IMR-90 (cell line): ENCODE results near the gene CENPA. TPM values are rescaled to one million over a fixed set of nuclear protein-coding genes. Genes with fewer than 3 reads are reported as not detected.

Experiments used
- ATAC-seq: fragments of 200-7000 bp; cut with Tn5 transposase; 2 replicates; pipeline ENCODE4 v1.9.1; 2020; ENCODE audit warnings: low read depth, mild to moderate bottlenecking, moderate library complexity
- BruUV-seq: library from RNA; stranded (reverse); fragments of 400-500 nt; replicated peaks from 2 replicates; lab custom pipeline; 2021; lab: Mats Ljungman, UMichigan
- CTCF ChIA-PET: fragments of 300-600 bp; formaldehyde crosslinking; extraction: SDS; loops from one replicate; lab custom pipeline; 2021; ENCODE audit warnings: antibody characterized with exemption; lab: Yijun Ruan, JAX
- POLR2A ChIA-PET: fragments of 300-600 bp; sonication (Branson Sonifier 250); formaldehyde crosslinking; loops from one replicate; lab custom pipeline; 2022; ENCODE audit warnings: antibody characterized with exemption; ENCODE audit not compliant: unreplicated experiment; lab: Charles Lee
- DNase-seq: peaks from one replicate; pipeline ENCODE4 v3.0.0; 2013
- H2AFZ ChIP-seq: replicated peaks from 2 replicates; pipeline ENCODE3; 2013; ENCODE audit warnings: low read length, mild to moderate bottlenecking; ENCODE audit not compliant: poor library complexity
- H2AK5ac ChIP-seq: 2 replicates; pipeline ENCODE4 v1.6.1; 2013; ENCODE audit warnings: low read depth, low read length, inconsistent platforms
- H2AK9ac ChIP-seq: replicated peaks from 2 replicates; pipeline ENCODE3; 2013; ENCODE audit warnings: mild to moderate bottlenecking, low read depth, low read length, moderate library complexity; ENCODE audit not compliant: poor library complexity
- H2BK120ac ChIP-seq: 2 replicates; pipeline ENCODE4 v1.6.1; 2013; ENCODE audit warnings: low read depth, low read length, inconsistent platforms
- H2BK15ac ChIP-seq: 3 replicates; pipeline ENCODE4 v1.6.1; 2013; ENCODE audit warnings: low read depth, low read length, inconsistent platforms
- H2BK20ac ChIP-seq: 2 replicates; pipeline ENCODE4 v1.6.1; 2013; ENCODE audit warnings: low read depth, mild to moderate bottlenecking, inconsistent platforms, low read length, moderate library complexity
- H2BK5ac ChIP-seq: 2 replicates; pipeline ENCODE4 v1.6.1; 2013; ENCODE audit warnings: mild to moderate bottlenecking, low read depth, low read length, inconsistent platforms; ENCODE audit not compliant: poor library complexity, severe bottlenecking
- H3K14ac ChIP-seq: replicated peaks from 2 replicates; pipeline ENCODE4 v1.6.1; 2013; ENCODE audit warnings: low read depth, low read length, inconsistent platforms
- H3K18ac ChIP-seq: 2 replicates; pipeline ENCODE4 v1.6.1; 2013; ENCODE audit warnings: low read depth, low read length, control low read depth
- H3K23ac ChIP-seq: 2 replicates; pipeline ENCODE4 v1.6.1; 2013; ENCODE audit warnings: low read depth, low read length, inconsistent platforms
- H3K27ac ChIP-seq: 2 replicates; pipeline ENCODE4 v1.5.1; 2013; ENCODE audit warnings: mild to moderate bottlenecking, control low read depth, low read length; ENCODE audit not compliant: insufficient read depth
- H3K27me3 ChIP-seq: 2 replicates; pipeline ENCODE4 v1.6.1; 2013; ENCODE audit warnings: low read length; ENCODE audit not compliant: control insufficient read depth, insufficient read depth
- H3K36me3 ChIP-seq: 2 replicates; pipeline ENCODE4 v1.6.1; 2013; ENCODE audit warnings: low read length, mixed read lengths; ENCODE audit not compliant: control insufficient read depth, insufficient read depth
- H3K4ac ChIP-seq: 2 replicates; pipeline ENCODE4 v1.6.1; 2013; ENCODE audit warnings: low read depth, low read length, inconsistent platforms
- H3K4me1 ChIP-seq: 2 replicates; pipeline ENCODE4 v1.6.1; 2013; ENCODE audit warnings: low read length, mixed read lengths; ENCODE audit not compliant: control insufficient read depth, insufficient read depth
- H3K4me2 ChIP-seq: 2 replicates; pipeline ENCODE4 v1.6.1; 2013; ENCODE audit warnings: low read depth, mild to moderate bottlenecking, control low read depth, low read length, moderate library complexity
- H3K4me3 ChIP-seq: 2 replicates; pipeline ENCODE4 v1.5.1; 2013; ENCODE audit warnings: low read depth, mild to moderate bottlenecking, control low read depth, low read length, moderate library complexity; ENCODE audit not compliant: insufficient read depth
- H3K56ac ChIP-seq: 2 replicates; pipeline ENCODE4 v1.6.1; 2013; ENCODE audit warnings: low read length, inconsistent platforms; ENCODE audit not compliant: insufficient read depth; ENCODE audit errors: extremely low read depth
- H3K79me1 ChIP-seq, 2 experiments: 2 replicates each; pipeline ENCODE4 v1.6.1; 2013; ENCODE audit warnings: low read length in 2 of 2, inconsistent platforms in 1 of 2, low read depth in 1 of 2
- H3K9ac ChIP-seq: 2 replicates; pipeline ENCODE4 v1.6.1; 2013; ENCODE audit warnings: low read depth, low read length, control low read depth
- H3K9me1 ChIP-seq: 2 replicates; pipeline ENCODE4 v1.6.1; 2013; ENCODE audit warnings: low read length, inconsistent platforms; ENCODE audit not compliant: insufficient read depth
- H3K9me3 ChIP-seq: 2 replicates; pipeline ENCODE4 v1.6.1; 2013; ENCODE audit warnings: low read length; ENCODE audit not compliant: control insufficient read depth, insufficient read depth
- H4K20me1 ChIP-seq: 2 replicates; pipeline ENCODE4 v1.6.1; 2013; ENCODE audit warnings: low read length, inconsistent platforms; ENCODE audit not compliant: insufficient read depth
- H4K5ac ChIP-seq: 2 replicates; pipeline ENCODE4 v1.6.1; 2013; ENCODE audit warnings: mild to moderate bottlenecking, low read depth, low read length, control low read depth
- H4K8ac ChIP-seq, 2 experiments: 2 replicates each; pipeline ENCODE4 v1.6.1; 2013; ENCODE audit warnings: low read depth in 2 of 2, low read length in 2 of 2, control low read depth in 1 of 2, inconsistent platforms in 1 of 2
- H4K91ac ChIP-seq: 2 replicates; pipeline ENCODE4 v1.6.1; 2013; ENCODE audit warnings: low read depth, low read length, inconsistent platforms; ENCODE audit not compliant: insufficient read depth
- BHLHE40 ChIP-seq: fragments of 150-350 bp; IDR thresholded peaks from 2 replicates; pipeline ENCODE4 v1.6.1; 2016; ENCODE audit warnings: mild to moderate bottlenecking, low read depth, low read length
- CEBPB ChIP-seq: IDR thresholded peaks from 2 replicates; pipeline ENCODE4 v1.6.1; 2012; ENCODE audit warnings: low read depth, low read length, improper control_type of control experiment
- CHD1 ChIP-seq: IDR thresholded peaks from 2 replicates; pipeline ENCODE4 v1.6.1; 2012; ENCODE audit warnings: low read depth, low read length, improper control_type of control experiment
- MAFK ChIP-seq: IDR thresholded peaks from 2 replicates; pipeline ENCODE4 v1.6.1; 2012; ENCODE audit warnings: low read depth, low read length, improper control_type of control experiment
- MAZ ChIP-seq: IDR thresholded peaks from 2 replicates; pipeline ENCODE4 v1.6.1; 2012; ENCODE audit warnings: low read depth, mild to moderate bottlenecking, low read length, improper control_type of control experiment, moderate library complexity, borderline replicate concordance
- MXI1 ChIP-seq: IDR thresholded peaks from 2 replicates; pipeline ENCODE4 v1.6.1; 2012; ENCODE audit warnings: low read depth, mild to moderate bottlenecking, low read length, moderate library complexity, borderline replicate concordance
- NFE2L2 ChIP-seq: fragments of 150-350 bp; IDR thresholded peaks from 2 replicates; pipeline ENCODE4 v1.6.1; 2016; ENCODE audit warnings: low read depth, mild to moderate bottlenecking, low read length
- RCOR1 ChIP-seq: IDR thresholded peaks from 2 replicates; pipeline ENCODE4 v1.6.1; 2012; ENCODE audit warnings: mild to moderate bottlenecking, low read length, improper control_type of control experiment; ENCODE audit not compliant: insufficient replicate concordance
- RFX5 ChIP-seq: IDR thresholded peaks from 2 replicates; pipeline ENCODE4 v1.8.0; 2012; ENCODE audit warnings: low read depth, mild to moderate bottlenecking, low read length, moderate library complexity
- SMC3 ChIP-seq: fragments of 150-350 bp; IDR thresholded peaks from 2 replicates; pipeline ENCODE4 v1.6.1; 2016; ENCODE audit warnings: low read depth, mild to moderate bottlenecking, antibody characterized with exemption, low read length, moderate library complexity
- WGBS, 2 experiments: methylation state at CpG; one replicate each; pipeline versions ENCODE4 v1.1.5 to v1.1.7; 2013; ENCODE audit warnings: missing lambda C conversion rate in 2 of 2; ENCODE audit not compliant: insufficient read length in 1 of 2; ENCODE audit errors: extremely low coverage in 2 of 2; 5-methylcytosine and 5-hydroxymethylcytosine counted together
- dilution Hi-C: fragments of 300-500 bp; cut with HindIII; formaldehyde crosslinking; loops from one replicate; pipeline ENCODE4 v1.14.3; 2018; ENCODE audit warnings: low sequenced_read_pairs; ENCODE audit not compliant: unreplicated experiment
- in situ Hi-C: fragments of 300-500 bp; cut with MboI; formaldehyde crosslinking; loops from 3 replicates; pipeline ENCODE4 v1.14.3; 2019; ENCODE audit warnings: low sequenced_read_pairs, inconsistent platforms, mixed read lengths
- intact Hi-C: fragments of 100-400 bp; cut with micrococcal nuclease; formaldehyde crosslinking; loops from 2 replicates; pipeline ENCODE4 v1.10.0; 2022
- polyA plus RNA-seq, 3 experiments: library from polyadenylated mRNA; depleted of rRNA; stranded (reverse); fragments of >200 nt; gene quantifications; 2 replicates each; pipeline ENCODE4 v1.2.3, GENCODE V29; 2012; ENCODE audit warnings: low replicate concordance in 1 of 3
- total RNA-seq: library from RNA; depleted of rRNA; stranded (reverse); fragments of >200 nt; gene quantifications from 2 replicates; pipeline ENCODE4 v1.2.3, GENCODE V29; 2012
- TF ChIP-seq, protein P1 (sequence below): conservative IDR thresholded peaks from 2 replicates; pipeline ENCODE4 v1.5.1; 2012; ENCODE audit warnings: mild to moderate bottlenecking, low read depth, low read length, improper control_type of control experiment
- TF ChIP-seq, protein P2 (sequence below): fragments of 150-350 bp; IDR thresholded peaks from 2 replicates; pipeline ENCODE4 v1.6.1; 2016; ENCODE audit warnings: low read depth, mild to moderate bottlenecking, low read length, moderate library complexity, borderline replicate concordance
- TF ChIP-seq, protein P3 (sequence below): fragments of 150-350 bp; IDR thresholded peaks from 2 replicates; pipeline ENCODE4 v1.6.1; 2017; ENCODE audit warnings: mild to moderate bottlenecking, antibody characterized with exemption, low read length, low read depth

CENPA gene
- total and polyA plus RNA-seq, 2 of the 4 experiments (the other 2 are of a cell fraction) = 7.7 to 14.9 TPM

- H2AK5ac ChIP-seq = no peak overlapping the region
- H2BK5ac ChIP-seq = no peak overlapping the region
- H4K20me1 ChIP-seq = no peaks in the 10 kb centered on the region
- H2BK120ac ChIP-seq = no peak overlapping the region
- ChIA-PET CTCF (no interaction called here), POLR2A (no interaction called here)
- in situ Hi-C loops = no loop called here
- 0 out of 2 replicates have a peak, but pooled peaks cover 3% of the 10 kb centered on the region for H3K9me1 ChIP-seq
- no peak for TF ChIP-seq SMC3
- TF ChIP-seq NFE2L2 = no peak
- no peak for TF ChIP-seq CEBPB
- TF ChIP-seq, protein P1, sequence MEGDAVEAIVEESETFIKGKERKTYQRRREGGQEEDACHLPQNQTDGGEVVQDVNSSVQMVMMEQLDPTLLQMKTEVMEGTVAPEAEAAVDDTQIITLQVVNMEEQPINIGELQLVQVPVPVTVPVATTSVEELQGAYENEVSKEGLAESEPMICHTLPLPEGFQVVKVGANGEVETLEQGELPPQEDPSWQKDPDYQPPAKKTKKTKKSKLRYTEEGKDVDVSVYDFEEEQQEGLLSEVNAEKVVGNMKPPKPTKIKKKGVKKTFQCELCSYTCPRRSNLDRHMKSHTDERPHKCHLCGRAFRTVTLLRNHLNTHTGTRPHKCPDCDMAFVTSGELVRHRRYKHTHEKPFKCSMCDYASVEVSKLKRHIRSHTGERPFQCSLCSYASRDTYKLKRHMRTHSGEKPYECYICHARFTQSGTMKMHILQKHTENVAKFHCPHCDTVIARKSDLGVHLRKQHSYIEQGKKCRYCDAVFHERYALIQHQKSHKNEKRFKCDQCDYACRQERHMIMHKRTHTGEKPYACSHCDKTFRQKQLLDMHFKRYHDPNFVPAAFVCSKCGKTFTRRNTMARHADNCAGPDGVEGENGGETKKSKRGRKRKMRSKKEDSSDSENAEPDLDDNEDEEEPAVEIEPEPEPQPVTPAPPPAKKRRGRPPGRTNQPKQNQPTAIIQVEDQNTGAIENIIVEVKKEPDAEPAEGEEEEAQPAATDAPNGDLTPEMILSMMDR = no peak
- no peak for TF ChIP-seq BHLHE40
- no peak for TF ChIP-seq MAZ
- TF ChIP-seq, protein P2, sequence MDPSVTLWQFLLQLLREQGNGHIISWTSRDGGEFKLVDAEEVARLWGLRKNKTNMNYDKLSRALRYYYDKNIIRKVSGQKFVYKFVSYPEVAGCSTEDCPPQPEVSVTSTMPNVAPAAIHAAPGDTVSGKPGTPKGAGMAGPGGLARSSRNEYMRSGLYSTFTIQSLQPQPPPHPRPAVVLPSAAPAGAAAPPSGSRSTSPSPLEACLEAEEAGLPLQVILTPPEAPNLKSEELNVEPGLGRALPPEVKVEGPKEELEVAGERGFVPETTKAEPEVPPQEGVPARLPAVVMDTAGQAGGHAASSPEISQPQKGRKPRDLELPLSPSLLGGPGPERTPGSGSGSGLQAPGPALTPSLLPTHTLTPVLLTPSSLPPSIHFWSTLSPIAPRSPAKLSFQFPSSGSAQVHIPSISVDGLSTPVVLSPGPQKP = no peak
- TF ChIP-seq, protein P3, sequence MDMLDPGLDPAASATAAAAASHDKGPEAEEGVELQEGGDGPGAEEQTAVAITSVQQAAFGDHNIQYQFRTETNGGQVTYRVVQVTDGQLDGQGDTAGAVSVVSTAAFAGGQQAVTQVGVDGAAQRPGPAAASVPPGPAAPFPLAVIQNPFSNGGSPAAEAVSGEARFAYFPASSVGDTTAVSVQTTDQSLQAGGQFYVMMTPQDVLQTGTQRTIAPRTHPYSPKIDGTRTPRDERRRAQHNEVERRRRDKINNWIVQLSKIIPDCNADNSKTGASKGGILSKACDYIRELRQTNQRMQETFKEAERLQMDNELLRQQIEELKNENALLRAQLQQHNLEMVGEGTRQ = no peak
- no peak for TF ChIP-seq CHD1
- TF ChIP-seq MXI1 = no peak
- no peak for TF ChIP-seq MAFK
- no peak for TF ChIP-seq RCOR1
- TF ChIP-seq RFX5 = no peak
- H2AFZ ChIP-seq = no peak overlapping the region
- BruUV-seq = no TSS peak
- no peaks in the 10 kb centered on the region for H3K9me3 ChIP-seq
- no peak overlapping the region for H3K27ac ChIP-seq
- H3K23ac ChIP-seq = no peak overlapping the region
- H3K56ac ChIP-seq = no peak overlapping the region
- H3K4ac ChIP-seq = no peak overlapping the region
- intact Hi-C loops = no loop called here
- H3K4me3 ChIP-seq = no peak overlapping the region
- no peak overlapping the region for H2BK15ac ChIP-seq
- H3K79me1 ChIP-seq = no peaks in the 10 kb centered on the region
- no peaks in the 10 kb centered on the region for H3K4me1 ChIP-seq
- peaks cover 23% of the 10 kb centered on the region for H3K27me3 ChIP-seq
- no peak overlapping the region for H4K8ac ChIP-seq
- no peak overlapping the region for H2AK9ac ChIP-seq
- H2BK20ac ChIP-seq = no peak overlapping the region
- no peak overlapping the region for H4K91ac ChIP-seq
- no peak overlapping the region for H3K4me2 ChIP-seq
- no peak overlapping the region for H3K9ac ChIP-seq
- ATAC-seq (peak; percentile 70), DNase-seq (peak; percentile 29)
- H3K14ac ChIP-seq = no peak overlapping the region
- dilution Hi-C loops = no loop called here
- no peak overlapping the region for H3K18ac ChIP-seq
- WGBS, 2 experiments = no CpG with 5 or more reads among the region's 2 CpGs
- no peak overlapping the region for H4K5ac ChIP-seq
- H3K36me3 ChIP-seq = no peaks in the 10 kb centered on the region
These were observed 22.1 kb downstream of the CENPA start for GRCh38 chr2:26807788-26808460.
